A673 (cell line): ENCODE data around the gene IKBKE. TPM values are rescaled to one million over a fixed set of nuclear protein-coding genes. Genes with fewer than 3 reads are reported as not detected.

Experiments used
- BruUV-seq: library from RNA; stranded (reverse); fragments of 400-500 nt; replicated peaks from 2 replicates; lab custom pipeline; 2021; lab: Mats Ljungman, UMichigan
- CTCF ChIA-PET: fragments of 300-600 bp; sonication (Branson Sonifier 250); formaldehyde crosslinking; loops from one replicate; lab custom pipeline; 2022; ENCODE audit warnings: antibody characterized with exemption; lab: Charles Lee
- POLR2A ChIA-PET: fragments of 300-600 bp; sonication (Branson Sonifier 250); formaldehyde crosslinking; loops from one replicate; lab custom pipeline; 2022; ENCODE audit warnings: antibody characterized with exemption; ENCODE audit not compliant: low non-redundant PET; lab: Charles Lee
- DNase-seq: peaks from one replicate; pipeline ENCODE4 v3.0.0-alpha.2; 2015; ENCODE audit warnings: low spot score
- H3K27ac ChIP-seq: fragments of 200-600 bp; sonication (generic); 2 replicates; pipeline ENCODE4 v1.5.1; 2016; ENCODE audit warnings: mixed run types, low read depth, mild to moderate bottlenecking, mixed read lengths, antibody characterized with exemption, low read length; ENCODE audit not compliant: poor library complexity, severe bottlenecking
- H3K27me3 ChIP-seq: fragments of 200-600 bp; sonication (generic); replicated peaks from 2 replicates; pipeline ENCODE4 v1.6.1; 2017; ENCODE audit warnings: mixed run types, low read depth, mild to moderate bottlenecking, mixed read lengths, antibody characterized with exemption, low read length; ENCODE audit not compliant: insufficient read depth, poor library complexity
- H3K36me3 ChIP-seq: fragments of 200-600 bp; sonication (generic); 2 replicates; pipeline ENCODE4 v1.6.1; 2016; ENCODE audit warnings: mixed run types, mild to moderate bottlenecking, mixed read lengths, antibody characterized with exemption, low read length; ENCODE audit not compliant: insufficient read depth, poor library complexity, severe bottlenecking
- H3K4me1 ChIP-seq: fragments of 200-600 bp; sonication (generic); 2 replicates; pipeline ENCODE4 v1.6.1; 2017; ENCODE audit warnings: mixed run types, mild to moderate bottlenecking, mixed read lengths, antibody characterized with exemption, low read length; ENCODE audit not compliant: insufficient read depth, poor library complexity, severe bottlenecking
- H3K4me3 ChIP-seq: fragments of 200-600 bp; sonication (generic); 2 replicates; pipeline ENCODE4 v1.5.1; 2016; ENCODE audit warnings: low read depth, mixed run types, mild to moderate bottlenecking, mixed read lengths, low read length; ENCODE audit not compliant: poor library complexity, severe bottlenecking
- H3K9me3 ChIP-seq: fragments of 200-600 bp; sonication (generic); 2 replicates; pipeline ENCODE4 v1.6.1; 2016; ENCODE audit warnings: mixed run types, low read depth, mild to moderate bottlenecking, mixed read lengths, antibody characterized with exemption, low read length; ENCODE audit not compliant: poor library complexity, severe bottlenecking
- EZH2 ChIP-seq: fragments of 200-600 bp; sonication (generic); IDR thresholded peaks from 2 replicates; pipeline ENCODE4 v1.6.1; 2017; ENCODE audit warnings: borderline replicate concordance, low read depth, mild to moderate bottlenecking, mixed read lengths, antibody characterized with exemption, low read length; ENCODE audit not compliant: poor library complexity, severe bottlenecking
- intact Hi-C: fragments of 100-400 bp; cut with micrococcal nuclease; formaldehyde crosslinking; loops from one replicate; pipeline ENCODE4 v1.10.0; 2022; ENCODE audit not compliant: unreplicated experiment
- total RNA-seq: library from RNA; stranded (reverse); gene quantifications from 2 replicates; pipeline ENCODE4 v1.2.3, GENCODE V29; 2021
- TF ChIP-seq, protein P1 (sequence below): fragments of 300-800, 200-600 bp; sonication (generic); conservative IDR thresholded peaks from 2 replicates; pipeline ENCODE4 v1.5.1; 2017; ENCODE audit warnings: low read depth, mild to moderate bottlenecking, antibody characterized with exemption, low read length, moderate library complexity, mixed read lengths

Gene IKBKE
- total RNA-seq, 1 experiment from 2014 or later = 2.9 TPM

DNA sequence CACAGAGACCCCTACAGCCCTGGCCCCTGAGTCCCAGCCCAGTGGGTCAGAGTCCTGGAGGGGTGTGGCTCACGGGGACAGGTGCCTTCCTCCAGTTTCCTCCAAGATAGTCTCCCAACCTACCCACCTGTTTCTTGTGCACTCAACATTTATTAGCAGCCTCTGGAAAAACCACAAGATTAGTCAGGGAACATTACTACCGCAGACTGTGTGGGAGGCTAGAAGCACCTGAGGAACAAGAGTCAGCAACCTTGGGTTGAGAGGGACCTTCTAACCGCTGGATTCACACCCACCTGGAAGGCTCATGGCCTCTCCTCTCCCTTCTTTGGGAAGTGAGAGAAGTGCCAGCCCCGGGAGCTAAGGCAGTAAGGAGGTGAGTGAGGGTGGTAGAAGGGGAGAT lies 22.5 kb upstream of the IKBKE start:
- BruUV-seq = no TSS peak
- CTCF ChIA-PET = no interaction called here

DNA sequence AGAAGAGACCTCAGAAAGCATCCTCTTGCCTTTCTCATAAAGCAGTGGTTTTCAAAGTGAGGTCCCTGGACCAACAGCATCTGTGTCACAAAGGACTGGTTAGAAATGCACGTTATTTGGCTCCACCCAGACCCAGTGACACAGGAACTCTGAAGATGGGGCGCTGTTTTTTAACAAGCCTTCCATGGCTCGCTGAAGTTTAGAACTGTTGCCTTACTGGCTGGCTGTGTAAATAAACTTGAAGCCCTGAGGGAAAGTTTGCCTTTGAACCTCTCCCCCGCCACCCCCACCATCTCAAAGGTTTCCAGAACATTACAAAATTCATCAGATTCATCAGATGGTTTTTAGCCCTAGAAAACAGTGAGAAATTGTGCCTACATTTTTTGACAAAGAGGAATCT lies 21.8 kb upstream of the IKBKE start:
- H3K9me3 ChIP-seq = no peaks in the 10 kb centered on the region
- intact Hi-C loops = no loop called here
- no TSS peak for BruUV-seq
- TF ChIP-seq EZH2 = no peak
- TF ChIP-seq, protein P1, sequence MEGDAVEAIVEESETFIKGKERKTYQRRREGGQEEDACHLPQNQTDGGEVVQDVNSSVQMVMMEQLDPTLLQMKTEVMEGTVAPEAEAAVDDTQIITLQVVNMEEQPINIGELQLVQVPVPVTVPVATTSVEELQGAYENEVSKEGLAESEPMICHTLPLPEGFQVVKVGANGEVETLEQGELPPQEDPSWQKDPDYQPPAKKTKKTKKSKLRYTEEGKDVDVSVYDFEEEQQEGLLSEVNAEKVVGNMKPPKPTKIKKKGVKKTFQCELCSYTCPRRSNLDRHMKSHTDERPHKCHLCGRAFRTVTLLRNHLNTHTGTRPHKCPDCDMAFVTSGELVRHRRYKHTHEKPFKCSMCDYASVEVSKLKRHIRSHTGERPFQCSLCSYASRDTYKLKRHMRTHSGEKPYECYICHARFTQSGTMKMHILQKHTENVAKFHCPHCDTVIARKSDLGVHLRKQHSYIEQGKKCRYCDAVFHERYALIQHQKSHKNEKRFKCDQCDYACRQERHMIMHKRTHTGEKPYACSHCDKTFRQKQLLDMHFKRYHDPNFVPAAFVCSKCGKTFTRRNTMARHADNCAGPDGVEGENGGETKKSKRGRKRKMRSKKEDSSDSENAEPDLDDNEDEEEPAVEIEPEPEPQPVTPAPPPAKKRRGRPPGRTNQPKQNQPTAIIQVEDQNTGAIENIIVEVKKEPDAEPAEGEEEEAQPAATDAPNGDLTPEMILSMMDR = no peak
- ChIA-PET POLR2A (no interaction called here), CTCF (no interaction called here)
- H3K27ac ChIP-seq = no peak overlapping the region
- no peak for DNase-seq
- H3K4me3 ChIP-seq = no peak overlapping the region
- H3K27me3 ChIP-seq = no peaks in the 10 kb centered on the region
- peaks cover 8% of the 10 kb centered on the region for H3K4me1 ChIP-seq
- H3K36me3 ChIP-seq = peaks cover 41% of the 10 kb centered on the region

More for the DNA sequence above, 22.5 kb upstream of the IKBKE start:
- H3K9me3 ChIP-seq = no peaks in the 10 kb centered on the region
- peaks cover 8% of the 10 kb centered on the region for H3K4me1 ChIP-seq
- TF ChIP-seq, protein P1 = no peak
- no peak for TF ChIP-seq EZH2
- no peak overlapping the region for H3K4me3 ChIP-seq
- H3K27me3 ChIP-seq = no peaks in the 10 kb centered on the region
- no peak overlapping the region for H3K27ac ChIP-seq
- intact Hi-C loops = no loop called here
- POLR2A ChIA-PET = no interaction called here
- DNase-seq = no peak
- peaks cover 41% of the 10 kb centered on the region for H3K36me3 ChIP-seq

DNA sequence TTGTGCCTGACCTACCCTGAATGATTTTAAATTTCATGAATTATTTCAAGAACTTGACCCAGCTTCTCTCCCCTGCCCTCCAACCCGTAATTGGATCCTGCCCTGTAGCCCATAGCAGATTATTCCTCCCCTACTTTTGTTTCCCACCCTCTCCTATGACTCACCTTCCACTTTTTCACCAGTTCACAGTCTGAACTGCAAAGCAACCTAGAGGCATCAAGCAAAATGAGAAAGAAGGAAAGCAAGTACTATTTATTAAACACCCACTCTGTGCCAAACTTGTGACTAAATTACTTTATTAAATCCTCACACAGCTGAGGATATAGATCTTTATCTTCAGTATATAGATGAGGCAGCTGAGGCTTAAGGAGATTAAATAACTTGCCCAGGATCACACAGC lies 20.7 kb upstream of the IKBKE start:
- H3K4me1 ChIP-seq = peaks cover 8% of the 10 kb centered on the region
- CTCF ChIA-PET = interaction anchor here (0.7 kb wide), 1 partner anchor 41 kb away, joined by 6 read pairs; no protein-coding TSS in a partner anchor
- TF ChIP-seq, protein P1 = no peak
- no peak for TF ChIP-seq EZH2
- H3K4me3 ChIP-seq = no peak overlapping the region
- no peaks in the 10 kb centered on the region for H3K9me3 ChIP-seq
- BruUV-seq = no TSS peak
- H3K36me3 ChIP-seq = peaks cover 46% of the 10 kb centered on the region
- H3K27me3 ChIP-seq = no peaks in the 10 kb centered on the region
- DNase-seq = peak; percentile 45
- H3K27ac ChIP-seq = no peak overlapping the region
- intact Hi-C loops = no loop called here
- POLR2A ChIA-PET = interaction anchor here (0.6 to 0.8 kb wide), 2 partner anchors 20 to 316 kb away, joined by 3 to 4 read pairs; no protein-coding TSS in a partner anchor
